Measurements from ENCODE around the gene LRRFIP2.
"Not testable (repeated sequence)": the region's sequence is repeated elsewhere in the genome, so short reads cannot be mapped to it uniquely, and the experiment has no call there.

LRRFIP2 gene

GRCh38 chr3:37053337-37053736, 121.0 kb downstream of the LRRFIP2 start:
- no peak for DNase-seq
- in situ Hi-C loops (cut with HindIII; ENCODE audit: low pct_ligation_motif_present, low pct_unique_long_range_greater_than_20kb, low sequenced_read_pairs) = no loop called here

GRCh38 chr3:37052860-37053259, 121.5 kb downstream of the LRRFIP2 start:
- no peak for DNase-seq
- in situ Hi-C loops (cut with HindIII; ENCODE audit: low pct_ligation_motif_present, low pct_unique_long_range_greater_than_20kb, low sequenced_read_pairs) = no loop called here

GRCh38 chr3:37050282-37050681, 124.1 kb downstream of the LRRFIP2 start:
- in situ Hi-C loops (cut with HindIII; ENCODE audit: low pct_ligation_motif_present, low pct_unique_long_range_greater_than_20kb, low sequenced_read_pairs) = no loop called here
- no peak for DNase-seq

- in situ Hi-C loops (cut with HindIII; ENCODE audit: low pct_ligation_motif_present, low pct_unique_long_range_greater_than_20kb, low sequenced_read_pairs); DNase-seq: not testable (repeated sequence)
These were observed 131.7 kb downstream of the LRRFIP2 start for GRCh38 chr3:37042712-37043111.

- in situ Hi-C loops (cut with HindIII; ENCODE audit: low pct_ligation_motif_present, low pct_unique_long_range_greater_than_20kb, low sequenced_read_pairs) = no loop called here
- DNase-seq = no peak
These were observed 132.7 kb downstream of the LRRFIP2 start for GRCh38 chr3:37041546-37042195.

- no peak for DNase-seq
- in situ Hi-C loops (cut with HindIII; ENCODE audit: low pct_ligation_motif_present, low pct_unique_long_range_greater_than_20kb, low sequenced_read_pairs) = no loop called here
These were observed 134.2 kb downstream of the LRRFIP2 start for GRCh38 chr3:37040231-37040630.

- no peak for DNase-seq
- in situ Hi-C loops (cut with HindIII; ENCODE audit: low pct_ligation_motif_present, low pct_unique_long_range_greater_than_20kb, low sequenced_read_pairs) = no loop called here
These were observed 135.1 kb downstream of the LRRFIP2 start for GRCh38 chr3:37039161-37039846.

GRCh38 chr3:37037352-37037751, 137.0 kb downstream of the LRRFIP2 start:
- no peak for DNase-seq
- in situ Hi-C loops (cut with HindIII; ENCODE audit: low pct_ligation_motif_present, low pct_unique_long_range_greater_than_20kb, low sequenced_read_pairs) = no loop called here

- in situ Hi-C loops (cut with HindIII; ENCODE audit: low pct_ligation_motif_present, low pct_unique_long_range_greater_than_20kb, low sequenced_read_pairs) = no loop called here
- no peak for DNase-seq
These were observed 141.4 kb downstream of the LRRFIP2 start for GRCh38 chr3:37032961-37033360.

- in situ Hi-C loops (cut with HindIII; ENCODE audit: low pct_ligation_motif_present, low pct_unique_long_range_greater_than_20kb, low sequenced_read_pairs) = no loop called here
- DNase-seq = no peak
These were observed 143.2 kb downstream of the LRRFIP2 start for GRCh38 chr3:37031096-37031682.

GRCh38 chr3:37030588-37030987, 143.8 kb downstream of the LRRFIP2 start:
- DNase-seq = no peak
- in situ Hi-C loops (cut with HindIII; ENCODE audit: low pct_ligation_motif_present, low pct_unique_long_range_greater_than_20kb, low sequenced_read_pairs) = no loop called here

GRCh38 chr3:37029516-37030163, 144.7 kb downstream of the LRRFIP2 start:
- no peak for DNase-seq
- in situ Hi-C loops (cut with HindIII; ENCODE audit: low pct_ligation_motif_present, low pct_unique_long_range_greater_than_20kb, low sequenced_read_pairs) = no loop called here

- in situ Hi-C loops (cut with HindIII; ENCODE audit: low pct_ligation_motif_present, low pct_unique_long_range_greater_than_20kb, low sequenced_read_pairs) = no loop called here
- no peak for DNase-seq
These were observed 145.3 kb downstream of the LRRFIP2 start for GRCh38 chr3:37029111-37029510.

- in situ Hi-C loops (cut with HindIII; ENCODE audit: low pct_ligation_motif_present, low pct_unique_long_range_greater_than_20kb, low sequenced_read_pairs) = no loop called here
- DNase-seq = no peak
These were observed 146.1 kb downstream of the LRRFIP2 start for GRCh38 chr3:37028329-37028728.

GRCh38 chr3:37026851-37027250, 147.5 kb downstream of the LRRFIP2 start:
- DNase-seq = no peak
- in situ Hi-C loops (cut with HindIII; ENCODE audit: low pct_ligation_motif_present, low pct_unique_long_range_greater_than_20kb, low sequenced_read_pairs) = no loop called here

- no peak for DNase-seq
- in situ Hi-C loops (cut with HindIII; ENCODE audit: low pct_ligation_motif_present, low pct_unique_long_range_greater_than_20kb, low sequenced_read_pairs) = no loop called here
These were observed 148.6 kb downstream of the LRRFIP2 start for GRCh38 chr3:37025561-37026335.

- in situ Hi-C loops (cut with HindIII; ENCODE audit: low pct_ligation_motif_present, low pct_unique_long_range_greater_than_20kb, low sequenced_read_pairs) = no loop called here
- no peak for DNase-seq
These were observed 149.5 kb downstream of the LRRFIP2 start for GRCh38 chr3:37024820-37025405.

GRCh38 chr3:37024092-37024491, 150.3 kb downstream of the LRRFIP2 start:
- in situ Hi-C loops (cut with HindIII; ENCODE audit: low pct_ligation_motif_present, low pct_unique_long_range_greater_than_20kb, low sequenced_read_pairs) = no loop called here
- no peak for DNase-seq

All from ACHN (cell line).